GM19467 (cell line): ENCODE data around the gene ABHD17B.
"Not testable (repeated sequence)": the region's sequence is repeated elsewhere in the genome, so short reads cannot be mapped to it uniquely, and the experiment has no call there.

ENCODE experiments used
- ATAC-seq: cut with Tn5 transposase; IDR thresholded peaks from one replicate; pipeline ENCODE4 v1.9.1; 2021; ENCODE audit warnings: mild to moderate bottlenecking, moderate library complexity; ENCODE audit not compliant: unreplicated experiment

ABHD17B gene

DNA sequence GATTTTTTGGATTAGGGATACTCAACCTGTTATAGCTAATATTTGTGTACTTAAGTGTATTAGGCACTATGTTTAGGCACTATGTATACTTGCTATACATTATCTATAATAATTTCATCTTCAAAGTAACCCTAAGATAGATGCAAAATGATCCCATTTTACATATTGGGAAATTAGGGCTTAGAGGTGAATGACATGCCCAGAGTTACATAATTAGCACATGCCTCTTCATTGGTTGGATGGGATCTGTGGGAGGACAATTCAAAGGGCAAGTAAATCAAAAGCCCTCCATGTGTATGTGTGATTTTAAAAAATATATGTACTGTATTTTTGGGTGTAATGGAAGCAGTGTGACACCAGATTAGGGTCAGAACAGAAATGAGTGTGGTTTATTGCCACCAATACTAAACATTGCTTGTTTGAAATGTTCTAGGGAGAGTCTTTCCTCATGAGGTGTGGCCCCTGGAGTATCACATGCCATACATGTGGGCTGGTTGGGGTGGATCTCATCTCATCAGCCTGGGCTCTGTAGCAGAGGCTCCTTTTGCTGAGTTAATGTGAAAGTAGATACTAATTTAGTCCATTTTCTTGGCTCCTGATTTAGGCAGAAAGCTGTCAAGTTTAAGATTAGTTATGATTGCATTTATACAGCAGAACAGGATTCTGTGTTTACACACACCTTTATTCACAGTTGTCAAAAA lies 6.0 kb upstream of the ABHD17B start:
- no peak for ATAC-seq

DNA sequence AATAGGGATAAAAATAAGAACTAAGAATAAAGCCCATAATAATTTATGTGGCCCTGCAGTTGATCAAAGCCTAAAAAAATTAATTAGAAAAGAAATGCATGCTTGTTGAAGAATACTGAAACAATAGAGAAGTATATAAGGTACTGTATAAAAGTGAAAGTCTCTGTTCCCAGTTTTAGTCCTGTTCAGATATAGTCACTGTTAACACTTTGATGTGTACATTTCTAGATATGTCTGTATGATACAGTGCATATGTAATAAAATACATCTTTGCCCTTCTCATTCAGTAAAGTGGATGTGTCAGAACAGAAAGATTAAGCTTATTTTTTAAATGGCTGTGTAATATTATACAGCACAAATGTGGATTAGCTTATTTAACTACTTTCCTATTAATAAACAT lies 4.5 kb upstream of the ABHD17B start:
- ATAC-seq, result no peak

DNA sequence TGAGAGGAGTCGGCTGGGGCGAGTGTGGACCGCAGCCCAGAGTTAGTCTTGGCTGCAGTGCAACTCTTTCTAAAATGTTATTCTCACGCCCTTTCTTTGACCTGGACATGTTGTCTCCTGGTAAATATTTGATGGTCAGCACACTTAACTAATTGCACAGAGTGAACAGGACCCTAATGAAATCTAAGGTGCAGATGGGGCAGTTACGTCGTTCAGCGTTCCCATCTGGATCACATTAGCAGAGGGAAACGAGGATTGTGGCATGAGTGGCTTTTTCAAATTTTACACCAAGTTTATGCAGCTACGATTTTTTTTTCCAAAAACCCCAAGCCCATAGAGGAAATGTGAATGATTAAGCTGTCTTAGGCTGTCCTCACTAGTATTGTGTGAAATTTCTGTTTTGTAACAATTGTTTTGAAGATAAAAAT lies 929 bp upstream of the ABHD17B start:
- no peak for ATAC-seq

DNA sequence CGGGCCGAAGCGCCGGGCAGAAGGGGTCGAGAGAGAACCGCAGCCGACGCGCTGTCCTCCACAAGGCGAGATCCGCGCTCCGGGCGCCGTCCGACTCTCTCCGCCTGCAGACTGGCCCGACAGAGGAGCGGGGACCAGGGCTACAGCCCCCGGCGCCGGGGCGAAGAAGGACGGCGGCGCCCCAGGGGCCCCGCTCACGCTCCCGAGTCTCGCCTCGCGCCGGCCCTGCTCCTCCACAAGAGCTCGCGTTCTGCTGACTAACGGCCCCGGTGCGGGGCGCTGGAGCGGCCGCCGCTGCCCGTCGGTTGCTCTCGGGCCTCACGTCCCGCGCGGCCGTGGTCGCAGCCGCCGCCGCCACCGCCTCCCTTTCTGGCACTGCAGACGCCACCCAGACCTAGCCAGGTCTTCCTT lies 338 bp downstream of the ABHD17B start:
- ATAC-seq, result peak; percentile 10

DNA sequence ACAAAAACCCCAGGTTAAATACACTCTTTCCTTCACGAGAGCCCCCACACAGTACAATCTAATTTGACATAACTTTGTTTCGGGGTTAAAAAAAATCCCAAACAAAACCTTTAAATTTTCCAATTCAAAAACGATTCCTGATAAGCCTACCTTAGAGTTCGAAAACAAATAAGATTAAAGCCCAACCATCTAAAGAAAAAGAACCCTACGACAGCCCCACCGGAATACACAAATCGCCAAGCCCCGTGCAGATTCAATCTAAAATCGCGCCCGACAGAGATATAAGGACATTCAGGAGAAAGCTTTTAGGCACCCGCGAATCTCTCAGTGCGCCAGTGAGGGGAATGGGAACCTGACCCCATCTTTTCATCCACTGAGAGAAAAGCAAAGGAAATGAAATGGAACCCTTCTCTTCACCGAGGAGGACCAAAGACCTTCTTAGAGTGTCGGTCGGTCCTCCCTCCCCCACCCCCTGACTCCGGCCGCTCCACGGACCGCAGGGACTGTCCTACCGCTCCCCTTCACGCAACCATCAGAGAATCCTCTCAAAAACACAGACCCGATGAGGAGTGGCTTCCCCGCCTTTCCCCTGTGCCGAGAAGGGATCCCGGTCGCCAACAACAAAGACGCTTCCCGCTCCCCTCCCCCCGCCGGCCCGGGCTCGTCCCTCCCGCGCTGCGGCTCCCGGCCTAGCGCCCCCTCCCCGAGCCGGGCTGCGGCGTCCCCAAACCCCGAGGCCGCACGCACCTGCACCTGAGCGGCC lies 925 bp downstream of the ABHD17B start:
- no peak for ATAC-seq

DNA sequence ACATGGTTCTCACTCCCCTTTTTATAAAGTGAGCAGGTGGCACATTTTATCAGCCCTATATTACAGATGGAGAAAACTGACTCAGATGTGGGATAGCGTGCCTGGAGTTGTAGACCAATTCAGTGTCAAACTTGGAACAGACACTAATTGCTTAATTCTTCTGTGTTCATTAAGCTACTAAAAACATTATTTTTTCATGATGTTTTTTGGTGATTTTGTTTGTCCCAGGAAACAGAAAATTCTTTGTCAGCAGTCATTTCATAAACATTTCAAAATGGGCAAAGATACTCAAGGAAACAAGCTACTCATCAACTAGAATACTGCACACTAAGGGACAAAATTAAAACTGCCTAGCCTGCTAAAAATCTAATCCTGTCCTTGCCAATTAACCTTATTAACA lies 2.2 kb downstream of the ABHD17B start:
- no peak for ATAC-seq

DNA sequence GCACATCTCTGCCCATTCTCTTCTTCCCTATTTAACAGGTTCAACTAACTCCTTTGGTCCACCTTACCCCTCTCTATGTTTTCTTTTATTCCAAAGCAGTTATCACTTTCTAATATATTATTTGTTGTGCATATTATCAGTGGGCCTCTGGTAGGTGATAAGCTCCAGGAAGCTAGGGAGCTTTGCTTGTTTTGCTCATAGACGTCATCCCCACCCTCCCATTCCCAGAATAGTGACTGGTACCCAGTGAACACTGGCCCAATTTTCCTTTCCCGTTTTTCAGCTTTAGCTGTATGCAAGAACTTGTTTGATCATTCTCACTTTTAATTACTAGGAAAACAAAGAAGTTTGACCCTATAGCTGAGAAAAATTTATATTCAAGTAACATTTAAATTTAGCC lies 6.9 kb downstream of the ABHD17B start:
- no peak for ATAC-seq

DNA sequence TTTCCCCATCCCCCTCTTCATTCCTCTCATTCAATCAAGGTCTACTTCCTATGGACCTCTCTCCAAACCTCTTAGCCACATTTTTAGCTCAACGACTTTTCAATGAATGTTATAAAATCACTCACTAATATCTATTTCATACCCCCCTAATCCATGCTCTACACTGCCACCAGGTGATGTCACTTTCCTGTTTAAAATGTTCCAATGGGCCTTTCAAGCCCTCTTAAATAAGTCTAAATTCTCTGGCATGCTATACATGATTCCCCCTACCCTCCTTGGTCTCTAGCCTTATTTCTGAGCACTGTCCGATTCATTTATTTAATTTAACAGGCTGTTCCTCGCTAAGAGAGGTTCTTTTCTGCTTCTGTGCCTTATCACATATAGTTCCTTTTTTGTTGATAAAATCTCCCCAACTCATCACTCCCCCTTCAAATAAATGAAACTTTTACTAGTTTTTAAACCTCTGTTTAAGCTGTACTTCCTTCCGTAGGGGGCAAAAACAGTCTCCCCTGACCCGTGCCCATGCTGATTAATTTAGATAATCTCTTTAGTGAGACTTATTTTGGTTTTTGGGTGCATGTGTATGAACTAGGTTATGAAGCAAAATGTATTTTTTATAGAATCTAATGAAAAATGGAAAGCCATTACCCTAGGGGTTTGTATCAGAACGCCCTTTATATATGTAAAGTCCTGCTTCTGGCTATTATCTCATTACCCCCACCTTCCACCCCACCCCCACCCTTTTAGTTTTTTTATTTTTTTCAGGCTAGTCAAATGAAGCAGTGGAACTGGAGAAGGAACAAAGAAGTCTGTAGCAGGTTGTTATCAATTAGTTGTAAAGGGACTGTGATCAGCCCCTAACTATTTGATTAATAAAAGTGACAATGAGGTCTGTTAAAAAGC lies 9.0 kb downstream of the ABHD17B start:
- ATAC-seq, result no peak

DNA sequence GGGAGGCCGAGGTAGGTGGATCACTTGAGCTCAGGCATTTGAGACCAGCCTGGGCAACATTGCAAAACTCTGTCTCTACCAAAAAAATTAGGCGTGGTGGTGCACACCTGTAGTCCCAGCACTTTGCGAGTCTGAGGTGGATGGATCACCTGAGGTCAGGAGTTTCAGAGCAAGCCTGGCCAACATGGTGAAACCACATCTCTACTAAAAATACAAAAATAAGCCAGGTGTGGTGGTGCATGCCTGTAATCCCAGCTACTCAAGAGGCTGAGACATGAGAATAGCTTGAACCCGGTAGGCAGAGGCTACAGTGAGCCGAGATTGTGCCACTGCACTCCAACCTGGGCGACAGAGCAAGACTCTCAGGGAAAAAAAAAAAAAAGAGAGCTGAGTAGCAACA lies 12.2 kb downstream of the ABHD17B start:
- ATAC-seq, result not testable (repeated sequence)

DNA sequence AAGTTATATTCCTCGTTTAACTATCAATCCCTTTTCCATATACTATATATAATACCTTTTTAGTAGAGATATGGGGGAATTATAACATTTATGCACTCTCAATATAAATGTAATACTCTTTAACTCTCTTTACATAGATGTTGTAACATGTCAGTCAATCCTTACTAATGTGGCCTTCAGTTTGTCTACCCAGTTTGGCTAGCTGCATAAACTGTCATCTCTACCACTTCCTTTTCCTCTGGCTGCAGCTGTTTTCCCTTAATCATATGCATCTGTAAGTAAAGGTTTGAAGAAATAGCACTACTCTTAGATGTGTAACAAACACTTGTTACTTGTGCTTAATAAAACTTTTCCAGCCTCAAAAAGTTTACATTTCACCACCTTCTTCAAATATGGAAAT lies 13.4 kb downstream of the ABHD17B start:
- ATAC-seq, result no peak

DNA sequence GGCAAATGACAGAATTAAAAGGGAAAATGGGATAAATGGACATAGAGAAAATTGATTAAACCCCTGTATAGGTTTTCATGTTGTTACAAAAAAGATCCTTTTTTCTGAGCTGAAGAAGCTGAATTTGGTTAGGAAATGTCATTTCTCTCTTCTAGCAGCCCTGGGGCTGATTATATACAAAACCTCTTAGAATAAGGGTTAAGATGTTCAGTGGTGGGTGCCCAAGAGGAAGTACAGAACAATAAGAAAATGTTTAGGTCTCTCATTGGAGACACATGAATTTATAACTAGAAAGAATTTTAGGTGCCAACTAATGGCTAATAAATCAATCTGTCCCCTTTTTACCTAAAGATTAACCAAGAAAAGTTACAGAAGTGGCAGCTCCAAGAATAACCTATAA lies 14.2 kb downstream of the ABHD17B start:
- no peak for ATAC-seq

DNA sequence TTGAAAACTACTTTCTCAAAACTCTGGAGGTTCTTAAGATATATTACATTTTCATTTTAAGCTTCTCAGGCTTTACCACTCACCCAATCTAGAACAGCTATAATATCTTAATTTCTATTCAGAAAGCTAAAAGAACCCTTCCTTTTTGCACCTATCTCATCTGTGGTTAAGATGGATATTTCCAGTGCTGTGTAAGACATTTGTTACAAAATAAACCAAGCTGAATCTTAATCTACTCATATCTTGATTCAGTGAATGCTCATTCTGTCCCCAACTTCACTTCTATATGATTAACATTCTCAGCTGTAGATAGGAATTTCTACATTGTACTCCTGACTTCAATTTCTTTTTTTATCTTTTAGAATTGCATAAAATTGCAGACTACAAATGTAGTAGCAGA lies 15.0 kb downstream of the ABHD17B start:
- no peak for ATAC-seq

DNA sequence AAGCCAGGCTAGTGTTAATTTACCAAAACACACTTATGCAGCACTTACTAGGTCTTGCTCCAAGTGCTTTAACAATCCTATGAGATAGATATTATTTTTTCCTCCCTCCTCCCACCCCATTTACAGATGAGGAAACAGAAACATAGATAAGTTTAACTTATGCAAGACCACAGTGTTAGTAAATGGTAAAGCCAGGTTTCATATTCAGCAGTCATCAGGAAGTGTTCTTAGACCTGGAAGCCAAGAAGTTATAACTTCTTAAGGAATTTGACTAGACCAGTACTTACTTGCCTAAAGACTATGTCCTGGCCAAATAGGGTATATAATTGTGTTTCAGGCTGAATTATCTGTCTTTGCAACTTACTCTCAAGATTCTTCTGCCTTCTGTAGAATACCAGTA lies 15.9 kb downstream of the ABHD17B start:
- peak; percentile 57 for ATAC-seq

DNA sequence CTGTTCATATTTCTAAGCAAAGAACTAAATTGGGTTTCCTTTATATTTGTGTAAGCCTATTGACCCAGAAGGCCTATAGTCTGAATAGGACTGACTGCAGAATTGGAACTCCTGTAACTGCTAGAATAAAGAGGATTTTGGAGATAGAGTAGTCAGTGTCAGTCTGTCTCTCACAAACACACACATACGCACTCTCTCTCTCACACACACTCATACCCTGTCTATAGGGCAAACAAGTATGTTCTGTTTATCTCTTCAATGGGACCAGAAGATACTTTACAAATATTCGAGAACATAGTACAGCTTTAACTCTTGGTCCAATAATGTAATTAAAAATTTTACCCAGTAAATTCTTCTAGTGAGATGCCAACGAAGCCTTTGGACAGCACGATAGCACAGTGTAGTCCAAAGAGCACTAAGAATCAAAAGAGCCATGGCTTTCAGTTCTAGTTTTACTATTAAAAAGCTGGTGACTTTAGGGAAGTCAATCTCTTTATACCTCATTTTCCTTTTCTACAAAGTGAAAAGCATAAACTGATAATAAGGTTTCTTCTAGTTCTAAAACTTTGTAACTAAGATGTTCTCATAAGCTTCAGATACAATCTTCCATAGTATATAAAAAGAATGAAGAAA lies 19.3 kb downstream of the ABHD17B start:
- no peak for ATAC-seq

DNA sequence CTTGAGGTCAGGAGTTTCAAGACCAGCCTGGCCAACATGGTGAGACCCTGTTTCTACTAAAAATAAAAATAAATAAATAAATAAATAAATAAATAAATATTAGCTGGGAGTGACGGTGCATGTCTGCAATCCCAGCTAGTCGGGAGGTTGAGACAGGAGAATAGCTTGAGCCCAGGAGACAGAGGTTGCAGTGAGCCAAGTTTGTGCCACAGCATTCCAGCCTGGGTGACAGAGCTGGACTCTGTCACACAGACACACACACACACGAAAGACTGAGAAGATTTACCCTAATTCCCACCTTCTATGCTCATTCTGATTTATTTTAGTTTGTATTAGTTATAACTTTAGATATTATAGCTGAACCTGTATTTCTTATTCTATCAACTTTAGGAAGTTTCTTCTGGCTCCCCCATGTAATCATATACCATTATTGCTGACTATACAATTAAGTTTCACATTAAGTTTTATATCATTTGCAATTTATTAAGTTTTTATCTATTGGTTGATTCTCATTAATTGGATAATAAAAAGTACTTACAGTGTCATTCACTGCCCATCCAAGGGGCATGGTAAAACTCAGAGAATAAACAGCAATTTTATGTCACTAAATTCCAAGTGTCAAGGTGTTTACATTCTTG lies 20.8 kb downstream of the ABHD17B start:
- ATAC-seq, result no peak

DNA sequence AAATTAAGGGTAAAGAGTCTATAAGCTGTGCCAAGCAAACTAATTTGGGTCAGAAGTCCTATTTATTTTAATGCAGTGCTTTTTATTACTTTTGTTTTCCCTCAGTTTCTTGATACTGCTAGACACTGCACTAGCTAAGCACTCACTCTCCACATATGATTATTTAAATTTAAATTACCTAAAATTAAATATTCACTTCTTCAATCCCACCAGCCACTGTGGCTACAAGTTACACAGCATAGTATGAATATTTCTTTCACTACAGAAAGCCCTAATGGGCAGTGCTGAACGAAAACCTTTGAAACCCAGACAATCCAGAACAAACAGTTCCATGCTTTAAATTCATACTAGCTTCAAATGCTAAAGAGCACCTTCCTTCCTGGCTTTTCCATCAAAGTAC lies 23.6 kb downstream of the ABHD17B start:
- no peak for ATAC-seq

DNA sequence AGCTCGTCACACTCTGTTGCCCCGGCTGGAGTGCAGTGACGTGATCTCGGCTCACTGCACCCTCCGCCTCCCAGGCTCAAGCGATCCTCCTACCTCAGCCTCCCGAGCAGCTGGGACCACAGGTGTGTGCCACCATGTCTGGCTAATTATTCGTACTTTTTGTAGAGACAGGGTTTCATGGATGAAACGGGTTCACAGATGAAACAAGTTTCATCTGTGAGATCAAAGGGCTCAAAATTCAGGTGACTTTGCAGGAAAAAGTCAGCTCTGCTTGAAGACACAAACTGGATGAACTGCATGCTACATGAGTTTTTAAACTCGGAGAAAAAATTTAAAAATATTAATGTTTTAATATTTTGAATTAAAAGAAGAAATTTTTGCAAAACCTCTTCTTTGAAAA lies 24.5 kb downstream of the ABHD17B start:
- no peak for ATAC-seq

DNA sequence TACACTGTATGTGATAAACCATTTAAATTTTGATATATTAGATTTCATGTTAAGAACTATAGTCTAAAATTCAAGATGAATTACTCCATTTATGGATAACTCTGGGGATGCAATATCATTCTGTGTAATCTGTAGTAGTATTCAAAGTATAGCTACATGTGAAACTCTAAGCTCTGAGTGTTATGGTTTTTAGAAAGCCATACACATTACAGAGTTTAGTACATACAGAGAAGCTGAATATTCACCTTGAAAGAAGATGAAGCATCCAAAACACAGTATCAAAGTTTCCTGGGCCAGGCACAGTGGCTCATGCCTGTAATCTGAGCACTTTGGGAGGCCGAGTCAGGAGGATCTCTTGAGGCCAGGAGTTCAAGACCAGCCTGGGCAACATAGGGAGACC lies 25.0 kb downstream of the ABHD17B start:
- no peak for ATAC-seq

DNA sequence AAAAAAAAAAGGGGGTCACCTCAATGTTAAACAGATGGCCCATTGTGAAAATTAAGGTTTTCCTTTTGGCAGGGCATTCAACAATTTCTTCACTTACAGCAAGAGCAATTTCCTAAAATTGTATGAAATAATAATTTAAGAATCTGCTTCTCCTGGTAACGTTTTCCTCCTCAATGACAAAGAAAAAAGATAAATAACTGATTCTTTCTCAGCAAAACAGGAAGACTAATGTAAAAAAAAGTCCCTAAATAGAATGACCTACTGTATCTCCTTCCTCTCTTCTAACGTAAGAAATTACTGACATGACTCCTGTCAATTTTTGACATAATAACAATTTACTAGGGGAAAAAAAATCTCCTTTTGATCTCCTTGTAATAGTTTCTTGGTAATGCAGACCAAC lies 25.5 kb downstream of the ABHD17B start:
- ATAC-seq, result no peak

DNA sequence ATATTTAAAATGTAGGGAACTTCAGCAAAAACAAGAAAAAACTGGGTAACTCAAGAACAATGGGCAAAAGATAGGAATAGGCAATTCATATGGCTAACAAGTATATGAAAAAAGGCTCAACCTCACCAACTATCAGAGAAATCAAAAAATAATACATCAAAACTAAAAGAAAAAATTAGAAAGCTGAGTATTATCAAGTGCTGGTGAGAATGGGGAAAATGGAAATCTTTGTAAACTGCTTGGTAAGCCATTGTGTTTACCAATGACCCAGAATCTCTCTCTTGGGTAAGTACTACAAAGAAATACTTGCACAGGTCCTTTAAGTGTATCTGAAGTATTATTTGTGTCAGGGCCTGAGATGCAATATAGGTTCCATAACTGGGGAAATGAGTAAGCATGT lies 27.0 kb downstream of the ABHD17B start:
- ATAC-seq, result no peak
